Heart left ventricle (tissue), 13 donors: ENCODE data around the gene ARHGAP15.

Experiments used
- POLR2A ChIP-seq, 2 donors: fragments of 450-650 bp; IDR thresholded peaks; one replicate each; pipeline ENCODE4 v1.6.1; 2017; ENCODE audit warnings: antibody characterized with exemption in 2 of 2, mild to moderate bottlenecking in 2 of 2, moderate library complexity in 2 of 2
- TF ChIP-seq, protein P1 (sequence below), 12 donors: fragments of 200-600 bp; sonication (generic) in 4 of 12; IDR thresholded peaks; one replicate each; pipeline versions ENCODE4 v1.5.0 to v1.8.0; 2018 to 2022; ENCODE audit warnings: antibody characterized with exemption in 12 of 12, mild to moderate bottlenecking in 5 of 12
- donor health status: ischemic (EF 13 %, LVEDD 7.1; RV severe dilation, severe dysfunction).
- donor health status: DM: no; HTN: yes; CAD: no.
- donor health status: DM: no; HTN: no; CAD: no.
- donor health status: ischemic (EF 25% LVEDD 6.9; RV normal size, moderate dysfunction).
- donor health status: ischemic (EF 25% LVEDD 5.7; RV mildly dilated, moderate dysfunction).
- donor health status: ischemic (EF 35%, LVEDD 5.7; RV mildly dilated, moderate dysfunction).
- donor health status: nonischemic (EF 11% LVEDD 7.7; RV severe dilation, severe dysfunction).
- donor health status: DM: yes; HTN: yes; CAD: no.
- donor health status: PGD.
- donor health status: ischemic (EF 29% LVEDD 5.4; RV normal size, mild dysfunction).
- donor health status: nonischemic (EF 23%, LVEDD 6.1; RV moderate dilation, normal function).

DNA sequence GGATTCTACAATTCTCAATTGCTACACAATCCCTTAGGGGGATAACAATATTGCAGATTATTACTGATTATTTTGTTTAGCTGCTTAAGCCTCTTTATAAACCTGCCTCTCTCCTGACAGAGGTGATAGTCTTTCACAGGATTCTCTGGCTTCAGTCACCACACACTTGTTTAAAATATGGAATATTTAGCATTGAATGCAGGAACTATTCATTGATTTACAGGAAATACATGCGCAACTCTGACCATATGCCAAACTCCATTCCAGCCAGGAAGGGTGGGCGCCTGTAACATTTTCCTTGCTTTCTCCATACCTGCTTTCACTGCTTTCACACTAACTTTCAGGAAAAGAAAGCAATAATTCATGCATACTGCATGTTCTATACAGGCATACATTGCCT, 44.8 kb upstream of the ARHGAP15 start:
- TF ChIP-seq, protein P1, sequence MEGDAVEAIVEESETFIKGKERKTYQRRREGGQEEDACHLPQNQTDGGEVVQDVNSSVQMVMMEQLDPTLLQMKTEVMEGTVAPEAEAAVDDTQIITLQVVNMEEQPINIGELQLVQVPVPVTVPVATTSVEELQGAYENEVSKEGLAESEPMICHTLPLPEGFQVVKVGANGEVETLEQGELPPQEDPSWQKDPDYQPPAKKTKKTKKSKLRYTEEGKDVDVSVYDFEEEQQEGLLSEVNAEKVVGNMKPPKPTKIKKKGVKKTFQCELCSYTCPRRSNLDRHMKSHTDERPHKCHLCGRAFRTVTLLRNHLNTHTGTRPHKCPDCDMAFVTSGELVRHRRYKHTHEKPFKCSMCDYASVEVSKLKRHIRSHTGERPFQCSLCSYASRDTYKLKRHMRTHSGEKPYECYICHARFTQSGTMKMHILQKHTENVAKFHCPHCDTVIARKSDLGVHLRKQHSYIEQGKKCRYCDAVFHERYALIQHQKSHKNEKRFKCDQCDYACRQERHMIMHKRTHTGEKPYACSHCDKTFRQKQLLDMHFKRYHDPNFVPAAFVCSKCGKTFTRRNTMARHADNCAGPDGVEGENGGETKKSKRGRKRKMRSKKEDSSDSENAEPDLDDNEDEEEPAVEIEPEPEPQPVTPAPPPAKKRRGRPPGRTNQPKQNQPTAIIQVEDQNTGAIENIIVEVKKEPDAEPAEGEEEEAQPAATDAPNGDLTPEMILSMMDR (IDR thresholded peaks at IDR 0.05), result no peak
- TF ChIP-seq POLR2A (IDR thresholded peaks at IDR 0.05), result no peak
